GM21528 (cell line): ENCODE results near the gene CDYL.

ENCODE experiments used
- ATAC-seq: cut with Tn5 transposase; IDR thresholded peaks from one replicate; pipeline ENCODE4 v1.9.1; 2021; ENCODE audit warnings: mild to moderate bottlenecking, moderate library complexity; ENCODE audit not compliant: unreplicated experiment, low FRiP score

CDYL gene

DNA sequence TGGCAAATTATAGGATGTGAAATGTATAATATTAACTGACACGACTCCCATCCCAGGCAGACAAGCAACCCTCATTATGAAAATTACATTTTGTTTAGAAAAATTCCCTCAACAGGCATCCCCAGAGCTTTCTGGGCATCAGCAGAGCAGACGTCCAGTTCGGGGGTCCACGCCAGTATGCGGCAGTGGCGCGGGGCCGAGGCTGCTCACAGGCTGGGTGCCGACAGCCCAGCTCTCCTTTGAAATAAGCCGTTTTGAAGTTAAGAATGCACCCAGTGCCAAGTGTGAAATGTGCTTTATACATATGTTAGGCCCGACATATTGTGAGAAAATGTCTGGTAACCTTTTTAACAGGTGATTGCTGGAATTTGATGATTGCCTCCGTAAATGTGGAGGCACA, 177.2 kb downstream of the CDYL start:
- ATAC-seq, result no peak

DNA sequence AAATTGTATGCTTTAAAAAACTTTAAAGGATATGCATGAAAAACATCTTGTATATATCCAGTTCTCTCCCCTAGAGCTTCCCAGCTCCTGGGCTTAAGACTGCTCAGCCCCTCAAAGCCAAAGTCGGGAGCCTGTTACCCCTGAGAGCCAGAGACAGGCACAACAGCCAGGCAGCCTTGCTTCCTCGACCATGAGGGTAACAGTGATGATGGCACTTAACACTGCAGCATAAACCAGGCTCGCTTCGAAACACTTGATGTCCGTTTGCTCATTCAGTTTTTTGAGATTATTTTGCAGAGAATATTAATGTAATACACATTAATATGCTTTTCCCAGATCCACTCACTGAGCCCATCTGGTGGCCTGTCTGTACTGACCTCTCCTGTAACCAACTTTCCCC, 180.4 kb downstream of the CDYL start:
- no peak for ATAC-seq

DNA sequence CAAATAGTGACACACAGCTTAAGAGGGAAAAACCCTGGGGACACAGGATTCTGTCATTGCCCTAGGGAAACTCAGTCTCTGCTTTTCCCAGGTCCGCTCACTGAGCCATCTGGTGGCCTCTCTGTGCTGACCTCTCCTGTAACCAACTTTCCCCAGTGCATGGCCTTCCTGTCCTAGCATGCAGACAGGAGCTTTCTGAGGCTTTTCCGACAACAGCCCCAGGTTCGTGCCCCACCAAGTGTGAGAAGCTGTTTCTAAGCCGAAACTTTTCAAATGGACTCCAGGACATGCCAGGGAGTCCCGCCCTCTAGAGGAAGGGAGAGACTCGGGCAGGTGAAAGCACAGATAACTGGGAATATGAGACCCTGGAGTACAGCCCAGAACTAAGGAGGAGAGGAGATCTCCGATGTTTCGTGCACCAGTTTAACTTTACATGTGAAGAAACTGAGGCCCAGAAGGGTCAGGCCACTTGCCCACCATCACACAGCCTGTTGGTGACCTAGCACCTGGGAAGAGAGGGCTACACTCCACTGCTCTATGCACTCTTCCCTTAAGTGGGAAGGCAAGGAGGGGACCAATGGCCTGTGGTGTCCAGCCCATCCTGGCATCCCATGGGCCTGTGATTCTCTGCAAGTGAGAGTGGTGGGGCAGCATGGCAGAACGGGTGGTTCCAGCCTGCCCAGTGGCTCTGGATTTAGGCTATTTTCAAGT, 181.5 kb downstream of the CDYL start:
- ATAC-seq, result no peak

DNA sequence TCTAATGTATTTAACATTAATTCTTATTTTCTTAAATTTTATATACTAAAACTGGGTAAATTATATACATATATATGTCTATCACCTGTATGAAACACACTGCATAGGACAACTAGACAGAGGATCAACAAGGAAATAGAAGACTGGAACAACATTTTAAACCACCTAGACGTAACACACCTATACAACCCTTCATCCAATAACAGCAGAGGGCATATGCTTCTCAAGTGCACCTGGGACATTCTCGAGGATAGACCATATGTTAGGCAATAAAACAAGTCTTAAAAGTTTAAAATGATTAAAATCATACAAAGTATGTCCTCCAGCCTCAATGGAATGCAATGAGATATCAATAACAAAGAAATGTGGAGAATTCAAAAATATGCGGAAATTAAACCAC, 182.4 kb downstream of the CDYL start:
- no peak for ATAC-seq

DNA sequence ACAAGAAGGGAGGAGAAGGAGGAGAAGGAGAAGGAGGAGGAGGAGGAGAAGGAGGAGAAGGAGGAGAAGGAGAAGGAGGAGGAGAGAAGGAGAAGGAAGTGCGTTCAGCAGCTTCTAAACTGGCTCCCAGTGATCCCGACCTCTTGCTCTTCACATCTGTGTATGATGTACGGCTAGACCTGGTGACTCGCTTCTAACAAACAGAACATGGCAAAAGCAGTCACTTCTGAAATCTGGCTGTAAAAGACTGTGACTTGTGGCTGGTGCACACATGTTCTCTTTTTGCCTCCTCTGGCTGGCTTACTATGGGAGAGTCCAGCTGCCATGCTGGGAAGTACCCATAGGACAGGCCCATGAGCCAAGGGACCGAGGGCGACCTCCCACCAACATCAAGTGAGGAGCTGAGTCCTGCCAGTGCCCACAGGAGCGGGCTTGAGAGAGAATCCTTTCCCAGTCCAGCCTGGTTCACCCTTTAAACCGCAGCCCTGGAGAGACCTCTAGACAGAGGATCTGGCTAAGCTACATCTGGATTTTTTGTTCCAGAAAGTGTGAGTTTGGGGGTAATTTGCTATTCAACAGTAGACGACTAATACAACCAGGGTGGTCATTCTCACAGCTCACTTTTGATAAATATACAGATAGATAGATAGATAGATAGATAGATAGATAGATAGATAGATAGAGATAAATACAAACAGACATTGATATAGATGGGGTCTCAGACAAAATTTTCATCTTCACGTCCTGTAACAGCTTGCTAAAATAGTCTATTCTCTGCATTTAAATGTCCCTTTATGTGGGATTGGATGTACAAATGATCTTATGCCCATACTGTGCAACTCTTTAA, 185.3 kb downstream of the CDYL start:
- ATAC-seq, result no peak

DNA sequence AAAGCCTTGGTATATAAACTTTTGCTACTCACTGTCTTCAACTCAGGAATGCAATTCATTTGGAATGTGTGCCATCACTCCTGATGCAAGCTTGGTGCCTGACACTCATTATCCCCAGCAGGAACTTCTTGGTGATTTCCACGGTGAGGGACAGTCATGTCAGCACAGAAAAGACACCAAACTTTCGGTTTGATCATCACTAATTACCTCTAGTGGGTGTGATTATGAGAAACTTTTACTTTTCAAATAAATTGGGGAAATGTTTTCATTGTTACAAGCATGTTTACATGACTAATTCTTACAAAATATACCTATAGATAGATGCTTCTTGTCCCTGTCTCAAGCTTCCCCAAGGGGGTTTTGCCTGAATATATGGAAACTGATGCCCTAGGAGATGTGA, 186.7 kb downstream of the CDYL start:
- ATAC-seq, result no peak

DNA sequence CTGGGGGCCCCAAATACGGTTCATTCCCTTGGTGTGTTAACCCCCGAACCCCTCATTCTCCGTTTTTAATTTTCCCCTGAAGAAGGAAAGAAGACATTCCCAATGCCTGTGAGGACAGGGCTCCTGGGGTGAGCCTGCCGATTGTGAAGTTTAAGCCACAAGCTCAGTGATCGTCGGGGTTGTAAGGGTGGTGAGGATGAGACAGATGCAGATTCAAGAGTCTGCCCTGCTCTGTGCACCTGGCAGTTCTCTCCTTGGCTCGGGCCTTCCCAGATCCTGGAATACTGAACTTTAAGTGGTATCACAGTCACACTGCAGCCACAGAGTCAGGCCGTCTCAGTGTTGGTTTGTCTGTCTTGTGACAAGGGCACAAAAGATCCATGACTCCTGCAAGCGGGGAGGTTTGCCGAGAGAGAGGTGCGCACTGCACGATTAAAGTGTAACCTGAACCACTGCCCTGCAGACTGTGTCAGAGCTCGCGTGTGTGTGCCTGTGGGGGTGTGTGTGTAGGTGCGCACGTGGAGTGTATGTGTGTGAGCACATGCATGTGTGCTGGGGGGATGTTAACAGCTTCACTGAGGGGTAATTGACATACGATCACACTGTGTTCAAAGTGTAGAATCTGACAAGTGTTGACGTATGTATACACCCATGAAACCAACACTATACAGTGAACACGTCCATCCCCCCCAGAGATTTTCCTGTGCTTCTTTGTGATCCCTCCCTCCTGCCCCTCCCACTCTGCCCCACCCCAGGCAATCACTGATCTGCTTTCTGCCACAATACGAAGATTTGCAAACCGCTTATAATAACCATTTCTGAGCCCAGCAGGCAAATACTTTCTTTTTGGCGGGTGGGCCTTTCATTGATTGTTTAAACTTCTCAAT, 188.7 kb downstream of the CDYL start:
- no peak for ATAC-seq

DNA sequence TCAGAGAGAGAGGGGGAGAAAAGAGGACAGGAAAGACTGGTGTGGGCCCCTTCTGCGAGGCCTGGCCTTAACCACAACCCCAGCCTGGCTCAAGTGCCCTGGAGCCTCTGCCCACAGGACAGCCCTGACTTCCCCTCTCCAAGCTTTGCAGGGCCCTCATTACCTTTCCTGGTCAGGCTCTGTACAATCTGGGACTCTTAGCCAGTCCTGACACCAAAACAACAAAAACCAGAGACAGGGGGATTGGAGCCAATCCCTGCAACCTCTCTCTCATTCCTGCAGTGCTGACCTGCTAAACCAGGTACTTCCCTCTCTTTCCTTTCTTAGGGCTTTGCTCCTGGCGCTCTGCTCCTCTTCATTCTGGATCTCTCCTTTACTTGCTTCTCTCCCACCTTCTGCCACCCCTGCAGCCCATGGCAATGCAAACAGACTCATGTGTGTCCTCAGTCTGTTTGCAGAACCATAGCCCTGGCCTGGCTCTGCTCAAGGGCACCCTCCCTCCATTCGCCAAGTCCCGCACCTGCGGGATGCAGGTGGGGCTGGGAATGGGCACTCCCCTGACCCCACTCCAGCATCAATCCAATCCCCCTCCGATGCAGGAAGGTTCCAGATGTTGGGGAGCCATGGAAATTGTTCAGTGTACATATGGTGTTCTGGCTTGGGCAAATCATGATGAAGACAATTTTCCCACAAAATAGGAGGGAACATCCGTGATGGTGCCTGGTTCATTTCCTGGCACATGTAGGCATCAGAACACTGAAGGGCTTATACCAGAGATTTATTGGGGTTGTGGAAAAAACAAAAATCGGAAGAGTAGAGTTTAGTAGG, 189.6 kb downstream of the CDYL start:
- no peak for ATAC-seq

DNA sequence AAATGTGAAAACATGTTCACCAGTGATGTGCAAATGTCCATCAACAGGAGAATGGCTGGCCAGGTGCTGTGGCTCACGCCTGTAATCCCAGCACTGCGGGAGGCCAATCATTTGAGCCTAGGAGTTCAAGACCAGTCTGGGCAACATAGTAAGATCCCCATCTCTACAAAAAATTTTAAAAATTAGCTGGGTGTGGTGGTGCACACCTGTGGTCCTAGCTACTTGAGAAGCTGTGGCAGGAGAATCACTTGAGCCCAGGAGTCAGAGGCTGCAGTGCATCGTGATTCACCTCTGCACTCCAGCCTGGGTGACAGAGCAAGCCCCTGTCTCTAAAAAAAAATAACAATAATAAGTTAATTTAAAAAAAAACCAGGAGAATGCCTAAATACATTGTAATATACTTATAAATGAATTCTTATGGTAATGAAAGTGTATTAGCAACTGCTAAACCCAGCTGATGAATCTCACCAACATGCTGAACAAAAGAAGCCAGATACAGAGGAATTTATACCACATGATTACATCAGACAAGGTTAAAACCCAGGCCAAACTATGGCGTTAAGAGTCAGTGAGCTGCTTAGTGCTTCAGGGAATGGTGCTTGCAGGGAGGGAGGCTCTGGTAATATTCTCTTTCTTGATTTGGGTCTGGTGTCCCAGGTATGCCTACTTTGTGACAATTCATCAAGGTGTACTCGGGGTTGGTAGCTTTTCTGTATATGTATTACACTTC, 191.3 kb downstream of the CDYL start:
- ATAC-seq, result no peak

DNA sequence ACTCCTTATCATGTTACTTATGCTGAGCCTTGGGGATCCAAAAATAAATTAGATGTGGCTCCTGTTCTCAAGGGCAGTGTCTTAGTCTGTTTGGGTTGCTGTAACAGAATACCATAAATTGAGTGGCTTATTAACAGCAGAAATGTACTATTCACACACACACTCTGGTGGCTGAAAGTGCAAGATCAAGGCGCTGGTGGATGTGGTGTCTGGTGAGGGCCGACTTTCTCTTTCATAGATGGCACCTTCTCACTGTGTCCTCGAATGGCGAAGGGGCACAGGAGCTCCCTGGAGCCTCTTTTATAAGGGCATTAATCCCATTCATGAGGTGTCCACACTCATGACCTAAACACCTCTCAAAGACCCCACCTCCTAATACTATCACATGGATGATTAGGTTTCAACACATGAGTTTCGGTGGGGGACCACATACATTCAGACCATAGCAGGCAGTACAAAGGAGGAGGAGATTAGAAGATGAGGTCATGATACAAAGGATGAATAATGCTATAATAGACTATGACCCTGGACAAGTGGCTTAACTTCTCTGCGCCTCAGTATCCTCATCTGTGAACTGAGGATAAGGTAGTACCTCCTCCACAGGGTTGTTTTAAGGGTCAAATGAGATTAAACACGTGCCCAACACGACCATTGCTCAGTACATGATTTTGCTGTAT, 193.5 kb downstream of the CDYL start:
- no peak for ATAC-seq

DNA sequence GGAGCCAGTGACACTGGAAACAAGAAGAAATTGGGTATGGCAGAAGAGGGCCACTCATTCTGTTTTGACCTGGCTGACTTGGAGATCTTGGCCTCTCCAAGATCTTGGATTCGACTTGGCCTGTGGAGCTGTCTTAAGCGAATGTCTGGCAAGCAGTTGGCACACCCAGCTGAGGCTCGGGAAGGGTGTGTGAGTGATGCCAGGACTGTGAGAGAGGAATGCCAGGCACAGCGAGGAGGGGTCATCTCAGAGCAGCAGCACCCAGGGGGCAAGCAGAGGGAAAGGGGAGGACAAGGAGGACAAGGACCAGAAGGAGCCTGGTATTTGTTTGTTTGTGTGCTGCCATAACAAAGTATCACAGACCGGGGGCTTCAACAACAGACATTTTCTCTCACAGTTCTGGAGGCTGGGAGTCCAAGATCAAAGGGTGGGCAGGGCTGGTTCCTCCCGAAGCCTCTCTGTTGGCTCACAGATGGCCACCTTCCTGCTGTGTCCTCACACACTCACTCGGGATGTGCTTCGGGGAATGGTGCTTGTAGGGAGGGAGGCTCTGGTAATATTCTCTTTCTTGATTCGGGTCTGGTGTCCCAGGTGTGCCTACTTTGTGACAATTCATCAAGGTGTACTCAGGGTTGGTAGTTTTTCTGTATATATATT, 194.7 kb downstream of the CDYL start:
- no peak for ATAC-seq

DNA sequence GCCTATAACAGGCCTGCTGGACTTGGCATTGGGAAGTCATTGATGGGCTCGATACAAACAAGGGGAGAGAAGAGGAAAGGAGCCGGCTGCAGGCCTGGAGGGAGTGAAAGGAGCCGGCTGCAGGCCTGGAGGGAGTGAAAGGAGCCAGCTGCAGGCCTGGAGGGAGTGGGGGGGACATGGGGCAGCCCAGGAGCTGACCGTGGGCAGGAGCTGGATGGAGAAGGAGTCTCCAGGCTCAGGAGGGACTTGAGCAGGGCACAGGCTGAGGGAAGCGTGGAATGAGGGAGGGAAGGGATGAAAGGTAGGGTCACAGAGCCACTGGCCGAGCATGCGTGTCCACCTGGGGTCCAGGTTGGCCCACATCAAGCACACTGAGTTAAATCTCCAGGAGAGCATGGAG, 195.6 kb downstream of the CDYL start:
- ATAC-seq, result no peak

DNA sequence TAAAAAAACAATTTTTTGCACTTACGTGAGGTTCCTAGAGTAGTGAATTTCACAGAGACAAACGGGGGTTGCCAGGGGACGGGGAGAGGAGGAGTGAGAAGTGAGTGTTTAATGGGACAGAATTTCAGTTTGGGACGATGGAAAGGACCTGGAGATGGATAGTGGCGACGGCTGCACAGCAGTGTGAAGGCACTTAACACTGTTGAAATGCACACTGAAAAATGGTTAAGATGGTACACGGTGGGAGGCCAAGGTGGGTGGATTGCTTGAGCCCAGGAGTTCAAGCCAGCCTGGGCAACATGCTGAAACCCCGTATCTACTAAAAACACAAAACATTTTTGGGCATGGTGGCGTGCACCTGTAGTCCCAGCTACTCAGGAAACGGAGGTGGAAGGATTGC, 196.2 kb downstream of the CDYL start:
- ATAC-seq, result no peak

DNA sequence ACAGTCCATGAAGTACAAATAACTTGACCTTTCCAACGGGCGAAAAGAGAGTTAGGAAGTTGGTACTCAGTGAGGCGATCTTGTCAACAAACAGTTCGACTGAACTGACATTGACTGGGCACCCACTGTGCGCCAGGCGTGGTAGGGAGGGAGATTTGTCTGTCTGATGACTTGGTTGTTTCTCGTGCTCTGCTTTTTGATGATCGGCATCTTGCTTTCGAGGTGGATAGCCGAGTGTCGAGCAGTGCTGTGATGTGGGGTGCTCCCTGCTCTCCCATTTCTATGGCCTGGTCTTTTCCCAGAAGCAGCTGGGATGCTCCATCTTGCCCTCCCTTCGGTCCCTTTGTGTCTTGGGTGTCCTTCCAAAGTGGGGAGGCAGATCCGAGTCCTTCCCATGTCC, 197.2 kb downstream of the CDYL start:
- no peak for ATAC-seq

DNA sequence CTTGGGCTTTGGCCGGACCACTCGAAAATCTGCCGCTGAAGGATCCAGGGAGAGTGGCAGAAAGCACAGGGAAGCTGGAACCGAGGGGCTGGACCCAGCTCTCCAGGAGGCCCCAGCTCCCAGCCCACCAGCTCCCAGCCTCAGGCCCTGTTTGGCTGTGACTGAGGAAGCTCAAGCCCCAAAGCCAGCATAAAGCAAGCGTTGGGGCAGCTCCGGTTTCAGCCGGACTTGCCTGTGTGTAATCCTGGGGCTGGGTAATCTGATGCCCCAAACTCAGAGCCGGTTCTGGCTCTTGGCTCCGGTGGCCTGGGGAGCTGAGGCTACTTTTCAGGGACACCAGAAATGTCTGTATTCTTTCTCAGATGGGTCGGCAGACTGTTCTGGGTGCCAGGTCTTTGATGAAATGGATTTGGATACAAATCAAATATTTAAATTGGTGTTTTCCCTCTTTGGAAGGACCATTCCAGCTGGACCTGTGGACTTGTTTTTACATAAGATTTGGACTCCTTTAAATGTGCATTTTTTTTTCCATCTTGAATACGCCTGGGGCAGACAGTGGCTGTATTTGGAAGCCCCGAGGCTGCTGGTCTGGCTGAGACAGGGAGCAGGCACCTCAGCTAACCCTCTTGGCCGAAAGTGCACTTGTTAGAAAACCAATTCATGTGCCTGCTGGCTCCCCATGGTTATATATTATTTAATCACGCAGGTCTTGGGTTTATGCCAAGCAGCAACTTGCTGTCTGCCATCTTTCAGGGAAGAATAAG, 198.0 kb downstream of the CDYL start:
- ATAC-seq, result no peak

DNA sequence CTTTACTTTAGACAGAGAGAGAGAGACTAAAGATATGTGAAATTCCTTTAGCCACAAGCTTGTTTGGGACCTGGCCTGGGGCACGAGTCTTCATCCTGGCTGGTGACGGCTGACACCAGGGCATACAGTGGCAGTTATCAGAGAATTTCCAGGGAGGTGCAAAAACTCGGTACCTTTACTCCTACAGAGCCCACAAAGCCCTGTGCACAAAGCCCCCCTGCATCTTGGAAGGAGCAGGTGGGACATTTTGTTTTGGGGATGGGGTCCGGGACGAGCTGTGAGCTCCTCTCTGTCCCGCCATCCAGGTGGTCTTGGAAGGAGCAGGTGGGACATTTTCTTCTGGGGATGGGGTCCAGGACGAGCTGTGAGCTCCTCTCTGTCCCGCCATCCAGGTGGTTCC, 198.8 kb downstream of the CDYL start:
- no peak for ATAC-seq

DNA sequence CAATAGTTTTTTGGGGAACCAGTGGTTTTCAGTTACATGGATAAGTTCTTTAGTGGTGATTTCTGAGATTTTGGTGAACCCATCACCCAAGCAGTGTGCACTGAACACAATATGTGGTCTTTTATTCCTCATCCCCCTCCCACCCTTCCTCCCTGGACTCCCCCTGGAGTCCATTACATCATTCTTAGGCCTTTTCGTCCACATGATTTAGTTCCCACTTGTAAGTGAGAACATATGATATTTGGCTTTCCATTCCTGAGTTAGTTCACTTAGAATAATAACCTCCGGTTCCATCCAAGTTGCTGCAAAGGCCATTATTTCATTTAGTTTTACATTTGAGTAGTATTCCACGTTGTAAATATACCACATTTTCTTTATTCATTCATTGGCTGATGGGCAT, 199.3 kb downstream of the CDYL start:
- no peak for ATAC-seq

DNA sequence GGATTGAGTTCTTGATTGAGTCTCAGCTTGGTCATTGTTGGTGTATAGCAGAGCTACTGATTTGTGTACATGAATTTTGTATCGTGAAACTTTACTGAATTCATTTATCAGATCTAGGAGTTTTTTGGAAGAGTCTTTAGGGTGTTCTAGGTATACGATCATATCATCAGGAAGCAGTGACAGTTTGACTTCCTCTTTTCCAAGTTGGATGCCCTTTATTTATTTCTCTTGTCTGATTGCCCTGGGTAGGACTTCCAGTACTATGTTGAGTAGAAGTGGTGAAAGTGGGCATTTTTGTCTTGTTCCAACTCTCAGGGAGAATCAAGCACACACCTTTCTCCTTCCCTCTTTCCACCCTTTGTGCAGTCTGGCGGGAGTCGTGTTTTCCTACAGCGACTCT, 201.3 kb downstream of the CDYL start:
- ATAC-seq, result no peak
